GM18873 (cell line): ENCODE measurements around the gene TGFB2.

Experiments
- ATAC-seq: cut with Tn5 transposase; IDR thresholded peaks from one replicate; pipeline ENCODE4 v1.9.1; 2021; ENCODE audit warnings: mild to moderate bottlenecking, moderate library complexity, moderate number of reproducible peaks; ENCODE audit not compliant: unreplicated experiment, low FRiP score

TGFB2 gene

GRCh38 chr1:218454700-218455282 lies 109.7 kb downstream of the TGFB2 start:
- no peak for ATAC-seq

GRCh38 chr1:218456444-218456843 lies 111.3 kb downstream of the TGFB2 start:
- no peak for ATAC-seq

- no peak for ATAC-seq
These were observed 114.3 kb downstream of the TGFB2 start for GRCh38 chr1:218459450-218459849.

- ATAC-seq: no peak
These were observed 115.0 kb downstream of the TGFB2 start for GRCh38 chr1:218459878-218460711.

- no peak for ATAC-seq
These were observed 116.2 kb downstream of the TGFB2 start for GRCh38 chr1:218461351-218461750.

- no peak for ATAC-seq
These were observed 117.0 kb downstream of the TGFB2 start for GRCh38 chr1:218462116-218462515.

- no peak for ATAC-seq
These were observed 117.5 kb downstream of the TGFB2 start for GRCh38 chr1:218462587-218462986.

GRCh38 chr1:218463194-218464156 lies 118.3 kb downstream of the TGFB2 start:
- ATAC-seq: no peak

- ATAC-seq: no peak
These were observed 119.7 kb downstream of the TGFB2 start for GRCh38 chr1:218464871-218465270.

GRCh38 chr1:218466341-218467010 lies 121.3 kb downstream of the TGFB2 start:
- no peak for ATAC-seq

GRCh38 chr1:218467101-218468072 lies 122.3 kb downstream of the TGFB2 start:
- ATAC-seq: no peak

- no peak for ATAC-seq
These were observed 123.6 kb downstream of the TGFB2 start for GRCh38 chr1:218468711-218469110.

GRCh38 chr1:218472885-218473284 lies 127.7 kb downstream of the TGFB2 start:
- no peak for ATAC-seq

- no peak for ATAC-seq
These were observed 128.4 kb downstream of the TGFB2 start for GRCh38 chr1:218473522-218473921.

- ATAC-seq: no peak
These were observed 129.0 kb downstream of the TGFB2 start for GRCh38 chr1:218474128-218474527.

- no peak for ATAC-seq
These were observed 130.1 kb downstream of the TGFB2 start for GRCh38 chr1:218475275-218475674.

GRCh38 chr1:218475699-218476098 lies 130.6 kb downstream of the TGFB2 start:
- ATAC-seq: no peak

GRCh38 chr1:218476385-218476784 lies 131.2 kb downstream of the TGFB2 start:
- ATAC-seq: no peak

- no peak for ATAC-seq
These were observed 133.2 kb downstream of the TGFB2 start for GRCh38 chr1:218478336-218478735.
